Fibroblast of mammary gland (primary cell): ENCODE measurements around the gene TUT7.

Experiments
- DNase-seq: peaks from one replicate; pipeline ENCODE4 v3.0.0-alpha.2; 2010; ENCODE audit warnings: low read depth
- H3K4me3 ChIP-seq: 2 replicates; pipeline ENCODE4 v1.5.1; 2011; ENCODE audit warnings: low read depth, mild to moderate bottlenecking, low read length, moderate library complexity; ENCODE audit not compliant: control insufficient read depth
- CTCF ChIP-seq: conservative IDR thresholded peaks from 2 replicates; pipeline ENCODE4 v1.5.1; 2011; ENCODE audit warnings: low read depth, low read length, inconsistent platforms; ENCODE audit not compliant: control insufficient read depth, insufficient read depth

TUT7 gene

GRCh38 chr9:86262492-86262891, 91.7 kb downstream of the TUT7 start:
- no peak overlapping the region for H3K4me3 ChIP-seq
- no peak for TF ChIP-seq CTCF
- DNase-seq: no peak

- no peak for TF ChIP-seq CTCF
- no peak within 1 kb of the TSS for H3K4me3 ChIP-seq
- DNase-seq: no peak
Measured at GRCh38 chr9:86259557-86259956, 94.7 kb downstream of the TUT7 start, which contains the start of gene C9orf153. Gene C9orf153, minus strand, starts transcription at chr9:86259657. Its CDS starts 30,054 bp downstream, at chr9:86229603.

- TF ChIP-seq CTCF: no peak
- no peak overlapping the region for H3K4me3 ChIP-seq
- no peak for DNase-seq
Measured at GRCh38 chr9:86257391-86257790, 96.8 kb downstream of the TUT7 start.

- no peak overlapping the region for H3K4me3 ChIP-seq
- no peak for DNase-seq
Measured at GRCh38 chr9:86256653-86257052, 97.6 kb downstream of the TUT7 start.

GRCh38 chr9:86253577-86253976, 100.6 kb downstream of the TUT7 start:
- no peak for DNase-seq
- H3K4me3 ChIP-seq: no peak overlapping the region
- TF ChIP-seq CTCF: no peak

More at GRCh38 chr9:86256653-86257052, 97.6 kb downstream of the TUT7 start:
- no peak for TF ChIP-seq CTCF

- TF ChIP-seq CTCF: no peak
- no peak overlapping the region for H3K4me3 ChIP-seq
- no peak for DNase-seq
Measured at GRCh38 chr9:86252870-86253269, 101.3 kb downstream of the TUT7 start.

GRCh38 chr9:86250123-86250522, 104.1 kb downstream of the TUT7 start:
- DNase-seq: no peak
- H3K4me3 ChIP-seq: no peak overlapping the region
- no peak for TF ChIP-seq CTCF
